ENCODE data around the gene PPP1R14D.

The PPP1R14D gene

GRCh38 chr15:40782609-40783227, 45.8 kb downstream of the PPP1R14D start:
- Histone ChIP-seq H3K36me3 (replicated peaks) (peaks cover 14% of the 10 kb centered on the region), H3K27ac (no peak overlapping the region), H3K27me3 (replicated peaks) (no peaks in the 10 kb centered on the region), H3K4me3 (ENCODE audit: low read depth, low read length) (no peak overlapping the region)
- TF ChIP-seq CTCF (IDR thresholded peaks at IDR 0.05; ENCODE audit: low read depth, low read length, missing control alignments): peak; percentile 73
- in situ Hi-C loops (cut with HindIII; ENCODE audit: low pct_ligation_motif_present, low sequenced_read_pairs): no loop called here
- no peak for DNase-seq

GRCh38 chr15:40776537-40777141, 51.9 kb downstream of the PPP1R14D start:
- Histone ChIP-seq H3K36me3 (replicated peaks) (peaks cover 54% of the 10 kb centered on the region), H3K27ac (no peak overlapping the region)
- no peak for DNase-seq

GRCh38 chr15:40775740-40776536, 52.6 kb downstream of the PPP1R14D start:
- no peak for TF ChIP-seq CTCF (IDR thresholded peaks at IDR 0.05; ENCODE audit: low read depth, low read length, missing control alignments)
- Histone ChIP-seq H3K36me3 (replicated peaks) (peaks cover 54% of the 10 kb centered on the region), H3K4me3 (ENCODE audit: low read depth, low read length) (no peak overlapping the region), H3K27ac (no peak overlapping the region), H3K27me3 (replicated peaks) (no peaks in the 10 kb centered on the region)
- in situ Hi-C loops (cut with HindIII; ENCODE audit: low pct_ligation_motif_present, low sequenced_read_pairs): no loop called here
- DNase-seq: no peak

More at GRCh38 chr15:40776537-40777141, 51.9 kb downstream of the PPP1R14D start:
- H3K4me3 ChIP-seq (ENCODE audit: low read depth, low read length): no peak overlapping the region
- TF ChIP-seq CTCF (IDR thresholded peaks at IDR 0.05; ENCODE audit: low read depth, low read length, missing control alignments): no peak
- in situ Hi-C loops (cut with HindIII; ENCODE audit: low pct_ligation_motif_present, low sequenced_read_pairs): no loop called here
- H3K27me3 ChIP-seq (replicated peaks): no peaks in the 10 kb centered on the region

GRCh38 chr15:40775007-40775406, 53.5 kb downstream of the PPP1R14D start:
- Histone ChIP-seq H3K36me3 (replicated peaks) (peaks cover 54% of the 10 kb centered on the region), H3K27me3 (replicated peaks) (no peaks in the 10 kb centered on the region), H3K27ac (no peak overlapping the region), H3K4me3 (ENCODE audit: low read depth, low read length) (no peak overlapping the region)
- in situ Hi-C loops (cut with HindIII; ENCODE audit: low pct_ligation_motif_present, low sequenced_read_pairs): no loop called here
- no peak for TF ChIP-seq CTCF (IDR thresholded peaks at IDR 0.05; ENCODE audit: low read depth, low read length, missing control alignments)
- no peak for DNase-seq

- H3K27ac ChIP-seq: no peak overlapping the region
- H3K36me3 ChIP-seq (replicated peaks): peaks cover 48% of the 10 kb centered on the region
- no peak overlapping the region for H3K4me3 ChIP-seq (ENCODE audit: low read depth, low read length)
- no peak for TF ChIP-seq CTCF (IDR thresholded peaks at IDR 0.05; ENCODE audit: low read depth, low read length, missing control alignments)
- no peak for DNase-seq
- no peaks in the 10 kb centered on the region for H3K27me3 ChIP-seq (replicated peaks)
- in situ Hi-C loops (cut with HindIII; ENCODE audit: low pct_ligation_motif_present, low sequenced_read_pairs): no loop called here
These were observed 54.6 kb downstream of the PPP1R14D start for GRCh38 chr15:40773902-40774301.

Data from brain microvascular endothelial cell (primary cell).